Renal pelvis (tissue), 3 donors: ENCODE measurements around the gene QPCTL. TPM values are rescaled to one million over a fixed set of nuclear protein-coding genes. Genes with fewer than 3 reads are reported as not detected.

Source experiments
- polyA plus RNA-seq, 3 donors: library from polyadenylated mRNA; unstranded; fragments of 120-200 nt; gene quantifications; one replicate each; pipeline ENCODE4 v1.2.1, GENCODE V29; 2013; ENCODE audit not compliant: insufficient read length in 3 of 3

Gene QPCTL
- polyA plus RNA-seq, 3 donors: 9.4 to 10.7 (median 10.1) TPM

Other genes starting within 250 kb of the QPCTL start
- 10 to 100 TPM in 2 of 3 donors, 1 to 10 TPM in 1; 9.8 to 13.1 (median 11.1) TPM for gene FOSB, start 224.7 kb upstream of the QPCTL start, polyA plus RNA-seq
- gene RTN2, start 195.6 kb upstream of the QPCTL start, polyA plus RNA-seq: 1 to 10 TPM; 5.0 to 8.3 (median 8.2) TPM
- gene PPM1N, start 194.2 kb upstream of the QPCTL start, polyA plus RNA-seq: under 1 TPM; 0.13 to 0.68 (median 0.56) TPM
- 10 to 100 TPM; 44.9 to 48.7 (median 47.1) TPM for gene VASP, start 185.2 kb upstream of the QPCTL start, polyA plus RNA-seq
- 10 to 100 TPM in 2 of 3 donors, 1 to 10 TPM in 1; 9.9 to 12.6 (median 12.4) TPM for gene OPA3, start 107.9 kb upstream of the QPCTL start, polyA plus RNA-seq
- 1 to 10 TPM; 3.7 to 5.6 (median 3.8) TPM for gene GPR4, start 90.5 kb upstream of the QPCTL start, polyA plus RNA-seq
- 10 to 100 TPM; 19.8 to 25.9 (median 24.9) TPM for gene EML2, start 53.3 kb upstream of the QPCTL start, polyA plus RNA-seq
- gene GIPR, start 24.4 kb upstream of the QPCTL start, polyA plus RNA-seq: under 1 TPM; 0.48 to 0.81 (median 0.52) TPM
- 100 to 1,000 TPM; 296 to 376 (median 352) TPM for gene SNRPD2, start 713 bp upstream of the QPCTL start, polyA plus RNA-seq
- gene FBXO46, start 38.2 kb downstream of the QPCTL start, polyA plus RNA-seq: 10 to 100 TPM; 17.1 to 24.0 (median 18.6) TPM
- not detected for gene MEIOSIN, start 40.8 kb downstream of the QPCTL start, polyA plus RNA-seq
- 10 to 100 TPM; 22.7 to 33.5 (median 31.4) TPM for gene SIX5, start 76.6 kb downstream of the QPCTL start, polyA plus RNA-seq
- gene DMPK, start 89.8 kb downstream of the QPCTL start, polyA plus RNA-seq: 10 to 100 TPM; 48.6 to 70.8 (median 64.3) TPM
- gene DMWD, start 100.2 kb downstream of the QPCTL start, polyA plus RNA-seq: 10 to 100 TPM; 36.1 to 47.1 (median 41.3) TPM
- not detected for gene RSPH6A, start 122.6 kb downstream of the QPCTL start, polyA plus RNA-seq
- gene SYMPK, start 170.5 kb downstream of the QPCTL start, polyA plus RNA-seq: 10 to 100 TPM; 60.4 to 72.1 (median 66.5) TPM
- gene FOXA3, start 171.7 kb downstream of the QPCTL start, polyA plus RNA-seq: under 1 TPM; 0.15 to 0.26 (median 0.21) TPM
- 10 to 100 TPM; 20.3 to 32.8 (median 27.2) TPM for gene IRF2BP1, start 193.5 kb downstream of the QPCTL start, polyA plus RNA-seq
- 1 to 10 TPM; 4.9 to 6.5 (median 5.7) TPM for gene MYPOP, start 209.9 kb downstream of the QPCTL start, polyA plus RNA-seq
- gene NANOS2, start 222.1 kb downstream of the QPCTL start, polyA plus RNA-seq: not detected